Measurements from ENCODE around the gene PDGFA.

GRCh38 chr7:544338-545221, 24.9 kb upstream of the PDGFA start:
- TF ChIP-seq CTCF (IDR thresholded peaks at IDR 0.05; ENCODE audit: low read depth, low read length, poor library complexity, severe bottlenecking) (no peak), EZH2phosphoT487 (IDR thresholded peaks at IDR 0.05; ENCODE audit: borderline replicate concordance, low read length) (no peak)

Measured in DOHH2 (cell line).